T-helper 22 cell (primary cell): ENCODE results near the gene MTHFD1.
A peak's percentile ranks its signal among the peaks of the same experiment; 100 is the strongest.

Experiments
- DNase-seq: peaks from one replicate; pipeline ENCODE4 v3.0.0-alpha.2; 2020; ENCODE audit warnings: low read depth

Gene MTHFD1

DNA sequence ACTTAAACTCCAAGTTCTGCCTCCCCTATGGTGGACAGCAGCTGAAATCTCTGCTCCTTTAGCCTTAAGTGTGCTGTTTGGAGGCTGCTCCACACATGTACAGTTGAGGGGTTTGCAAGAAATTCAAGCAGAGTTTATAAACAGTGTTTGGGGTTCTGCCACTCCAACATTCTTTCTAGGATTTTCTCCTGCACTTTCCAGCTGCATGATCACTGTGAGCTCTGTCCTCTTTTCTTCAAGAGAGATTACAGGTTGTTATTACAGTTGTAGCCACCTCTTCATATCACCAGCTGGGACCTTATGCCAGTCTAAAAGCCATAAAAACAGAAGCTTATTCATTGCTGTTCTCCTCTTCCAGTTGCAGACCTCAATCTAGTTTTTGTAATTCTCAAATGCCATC, 107.1 kb downstream of the MTHFD1 start:
- no peak for DNase-seq

GRCh38 chr14:64496764-64497163, 108.6 kb downstream of the MTHFD1 start:
- DNase-seq, result no peak

- no peak for DNase-seq
Observed at GRCh38 chr14:64500088-64500487, 111.9 kb downstream of the MTHFD1 start.

- peak; percentile 14 for DNase-seq
Observed at GRCh38 chr14:64501411-64502171, 113.4 kb downstream of the MTHFD1 start.

DNA sequence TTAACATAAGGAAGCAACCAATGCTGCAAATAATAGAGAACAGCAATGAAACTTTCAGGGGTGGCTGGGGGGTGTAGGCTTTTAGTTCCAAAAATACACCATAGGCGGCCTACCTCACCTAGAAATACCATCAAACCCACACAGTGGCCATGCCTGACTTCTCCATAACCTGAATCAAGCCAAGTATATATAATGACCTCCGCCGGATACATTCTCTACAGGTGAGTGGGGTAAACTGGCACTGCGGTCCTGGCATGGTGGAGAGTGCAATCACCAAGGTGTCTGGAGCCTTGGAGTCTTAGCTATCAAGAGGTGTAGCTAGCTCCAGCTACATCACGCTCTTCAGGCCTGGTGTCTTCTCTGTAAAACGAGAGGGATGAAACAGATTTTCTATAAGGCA, 114.3 kb downstream of the MTHFD1 start:
- no peak for DNase-seq

DNA sequence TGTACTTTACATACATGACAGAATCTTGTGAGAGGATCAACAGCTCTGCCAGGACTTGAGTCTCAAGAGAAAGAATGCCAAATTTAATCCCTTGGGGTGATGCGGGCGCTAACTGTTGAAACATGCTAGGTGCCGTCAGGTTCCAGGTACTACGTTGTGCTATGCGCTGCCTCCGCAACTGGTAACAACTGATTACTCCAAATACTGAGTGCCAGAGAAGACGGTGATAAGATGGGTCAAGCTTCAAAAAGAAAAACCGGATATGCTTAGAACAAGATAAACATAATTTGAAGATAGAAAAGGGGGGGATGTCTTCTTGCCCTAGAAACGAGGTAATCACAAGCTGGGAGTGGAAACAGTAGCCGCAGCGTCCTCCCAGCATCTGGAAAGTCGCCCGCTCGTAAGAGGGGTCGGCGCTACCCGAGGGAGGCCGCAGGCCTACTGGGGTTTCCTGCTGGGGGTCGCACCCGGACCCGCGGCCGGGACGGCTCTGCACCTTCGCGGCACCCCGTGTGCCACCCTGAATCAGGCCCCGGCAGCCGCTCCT, 114.8 kb downstream of the MTHFD1 start:
- DNase-seq, result no peak

- peak; percentile 100 for DNase-seq
Observed at GRCh38 chr14:64503434-64504309, 115.5 kb downstream of the MTHFD1 start, which contains the start of gene ZBTB25. ZBTB25 (minus strand) TSS chr14:64503838; CDS start chr14:64490533, 13,305 bp downstream.

DNA sequence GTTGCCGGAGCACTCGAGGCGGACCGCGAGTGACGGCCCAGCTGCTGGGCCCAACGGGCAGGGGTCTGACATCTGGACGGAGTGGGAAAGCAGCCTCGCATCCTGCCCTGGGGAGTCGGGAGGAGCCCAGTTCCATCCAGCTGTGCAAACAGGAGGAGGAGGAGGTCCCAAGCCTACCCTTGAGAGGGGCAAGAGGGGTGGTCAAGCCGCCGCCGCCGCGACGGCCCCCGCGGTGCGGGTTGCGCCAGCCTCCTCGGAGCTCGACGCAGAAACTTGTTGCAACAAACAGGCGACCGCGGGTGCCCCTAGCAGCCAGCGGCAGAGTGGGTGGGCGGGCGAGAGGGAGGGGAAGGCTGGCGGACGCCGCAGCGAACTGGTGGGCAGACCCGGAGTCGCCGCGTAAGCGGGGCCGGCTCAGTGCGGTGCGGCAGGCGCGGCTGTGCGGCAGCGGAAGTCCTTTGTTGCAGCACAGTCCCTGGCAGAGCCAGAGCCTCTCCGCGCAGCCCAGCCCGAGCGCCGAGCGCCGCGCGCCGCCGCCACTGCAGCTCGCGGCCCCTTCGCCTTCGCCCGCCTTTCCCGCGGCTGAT, 116.2 kb downstream of the MTHFD1 start, which contains the start of gene ZBTB1:
Gene ZBTB1 (plus strand): TSS at position 461 of the 587 bp plus-strand sequence. CDS start 16,735 bp downstream, outside the sequence.
- DNase-seq, result peak; percentile 80

- peak; percentile 74 for DNase-seq
Observed at GRCh38 chr14:64504897-64505794, 117.0 kb downstream of the MTHFD1 start.

- DNase-seq, result no peak
Observed at GRCh38 chr14:64506721-64507120, 118.6 kb downstream of the MTHFD1 start.

DNA sequence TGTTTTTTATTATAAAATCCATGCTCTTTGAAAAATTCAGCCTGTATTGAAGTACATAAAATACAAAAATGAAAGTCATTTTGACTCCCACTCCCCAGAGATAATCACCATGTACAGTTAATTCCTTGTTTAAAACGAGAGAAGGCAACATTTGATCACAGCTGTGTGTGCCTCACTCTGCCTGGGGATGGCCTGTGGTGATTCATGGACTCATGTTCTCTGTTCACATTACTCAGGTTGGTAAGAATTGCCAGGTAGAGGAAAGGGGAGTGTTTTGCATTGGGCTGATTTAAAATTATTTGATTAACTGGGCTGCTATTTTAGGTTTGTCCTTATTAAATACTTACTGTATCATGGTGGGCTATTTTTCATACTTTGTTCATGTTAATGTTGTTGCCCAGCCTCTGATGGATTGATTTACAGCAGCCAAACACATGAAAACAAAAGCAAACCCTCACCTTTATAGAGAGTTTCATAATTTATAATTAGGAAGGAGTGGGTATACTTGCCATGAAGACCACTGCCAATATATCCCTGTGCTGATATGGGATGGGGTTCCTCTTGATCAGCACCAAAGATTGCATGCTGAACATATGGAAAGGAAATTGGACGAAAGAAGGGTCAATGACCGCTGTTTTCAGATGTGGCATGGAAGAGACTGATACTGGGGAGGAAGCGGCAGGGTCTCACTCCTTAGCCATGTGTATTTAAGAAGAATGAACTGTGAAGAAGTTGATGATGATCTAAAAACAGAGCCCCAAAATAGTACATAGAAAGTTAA, 119.4 kb downstream of the MTHFD1 start:
- no peak for DNase-seq

- DNase-seq, result no peak
Observed at GRCh38 chr14:64508215-64508776, 120.1 kb downstream of the MTHFD1 start.

- no peak for DNase-seq
Observed at GRCh38 chr14:64509036-64509435, 120.9 kb downstream of the MTHFD1 start.
